Cardiac fibroblast (primary cell): Measurements from ENCODE around the gene ITSN1.
A peak's percentile ranks its signal among the peaks of the same experiment; 100 is the strongest.

Source experiments
- DNase-seq, 2 donors: peaks; one replicate each; pipeline versions ENCODE4 v3.0.0 to v3.0.0-alpha.2; 2010; ENCODE audit warnings: low read depth in 2 of 2
- H3K4me3 ChIP-seq, 2 donors: replicated peaks in 1 of 2; 1 replicate in 1 of 2; 2 replicates in 1 of 2; pipeline ENCODE4 v1.5.1; 2011; ENCODE audit warnings: low read depth in 2 of 2, low read length in 2 of 2, mild to moderate bottlenecking in 2 of 2, moderate library complexity in 1 of 2
- CTCF ChIP-seq: IDR thresholded peaks from one replicate; pipeline ENCODE4 v1.5.1; 2011; ENCODE audit warnings: low read depth, mild to moderate bottlenecking, low read length, inconsistent platforms

Gene ITSN1

GRCh38 chr21:33698087-33698860 is 56.0 kb downstream of the ITSN1 start:
- no peak for TF ChIP-seq CTCF

GRCh38 chr21:33699277-33699676 is 57.0 kb downstream of the ITSN1 start:
- H3K4me3 ChIP-seq: no peak overlapping the region
- TF ChIP-seq CTCF: no peak
- DNase-seq: no peak

More at GRCh38 chr21:33698087-33698860, 56.0 kb downstream of the ITSN1 start:
- no peak overlapping the region for H3K4me3 ChIP-seq
- DNase-seq: no peak

GRCh38 chr21:33700491-33700890 is 58.2 kb downstream of the ITSN1 start:
- DNase-seq: no peak
- no peak for TF ChIP-seq CTCF
- H3K4me3 ChIP-seq: no peak overlapping the region

GRCh38 chr21:33703750-33704606 is 61.7 kb downstream of the ITSN1 start:
- DNase-seq: no peak
- H3K4me3 ChIP-seq: no peak overlapping the region
- no peak for TF ChIP-seq CTCF

GRCh38 chr21:33707846-33708245 is 65.5 kb downstream of the ITSN1 start:
- peak in 1 of 2 donors; percentile 42 for DNase-seq
- no peak overlapping the region for H3K4me3 ChIP-seq
- no peak for TF ChIP-seq CTCF

- H3K4me3 ChIP-seq: no peak overlapping the region
- TF ChIP-seq CTCF: no peak
- no peak for DNase-seq
Measured at GRCh38 chr21:33708874-33709273, 66.6 kb downstream of the ITSN1 start.
